ENCODE results near the gene ZIC2.

Gene ZIC2

GRCh38 chr13:99959540-99960230 lies 21.9 kb upstream of the ZIC2 start:
- DNase-seq: no peak

GRCh38 chr13:99960663-99961311 lies 20.8 kb upstream of the ZIC2 start:
- no peak for DNase-seq

DNA sequence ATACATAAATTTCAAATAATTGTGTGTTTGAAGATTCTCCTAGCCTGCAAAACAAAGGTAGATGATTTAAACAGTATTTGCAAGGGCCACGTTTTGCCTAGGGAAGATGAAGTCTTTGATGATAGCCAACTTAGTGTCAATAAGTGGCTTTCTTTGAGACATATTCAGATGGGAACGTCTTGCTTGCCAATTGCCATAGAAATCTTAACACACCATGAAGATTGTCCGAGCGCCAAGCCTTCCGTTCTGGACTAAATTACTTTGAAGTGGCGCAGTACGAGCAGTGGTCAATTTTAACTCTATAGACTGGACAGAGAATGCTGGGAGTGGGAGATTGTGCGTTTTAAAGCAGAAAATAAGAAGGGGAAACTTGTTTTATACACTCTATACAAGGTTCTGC lies 19.9 kb upstream of the ZIC2 start:
- DNase-seq: no peak

DNA sequence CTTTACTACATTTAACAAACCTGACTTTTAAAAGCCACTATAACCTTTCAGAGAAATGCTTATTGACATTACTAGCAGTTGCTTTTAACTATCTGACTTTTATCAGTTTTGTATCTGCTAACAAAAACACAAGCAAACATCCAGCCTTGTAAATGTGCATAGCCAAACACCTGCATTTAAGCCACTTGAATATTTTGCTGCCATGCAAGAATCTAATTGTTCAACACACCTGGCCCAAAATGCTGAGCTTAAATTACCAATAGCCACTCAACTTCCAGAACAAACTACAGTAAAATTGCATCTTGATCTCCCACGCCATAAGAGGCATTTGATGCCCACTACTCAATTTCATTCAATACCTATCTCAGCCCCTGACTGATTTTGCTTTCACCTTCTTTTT lies 19.3 kb upstream of the ZIC2 start:
- DNase-seq: no peak

DNA sequence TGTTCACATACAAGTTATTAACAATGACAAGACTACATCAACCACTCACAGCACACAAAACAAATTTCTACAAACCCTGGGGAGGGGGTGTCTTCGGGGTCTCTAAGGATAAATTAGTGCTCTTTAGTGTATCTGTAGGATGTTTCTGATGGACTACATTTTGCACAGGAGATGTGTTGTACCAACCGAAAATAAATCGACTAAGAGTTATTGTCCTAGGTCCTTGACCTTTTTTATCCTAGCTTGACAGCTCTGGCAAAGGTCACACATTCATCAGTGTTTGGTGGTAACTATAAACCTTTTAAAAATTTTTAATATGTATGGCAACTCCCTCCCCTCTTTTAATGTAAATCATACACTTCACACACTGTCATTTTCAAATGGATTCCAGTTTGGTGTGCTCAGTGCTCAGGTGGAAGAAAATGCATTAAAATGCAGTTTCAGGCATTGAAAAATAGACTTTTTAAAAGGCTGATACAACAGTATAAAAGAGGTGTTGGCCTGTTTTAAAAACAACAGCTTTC lies 17.7 kb upstream of the ZIC2 start:
- no peak for DNase-seq

- DNase-seq: no peak
Observed at GRCh38 chr13:99965329-99966000, 16.1 kb upstream of the ZIC2 start.

DNA sequence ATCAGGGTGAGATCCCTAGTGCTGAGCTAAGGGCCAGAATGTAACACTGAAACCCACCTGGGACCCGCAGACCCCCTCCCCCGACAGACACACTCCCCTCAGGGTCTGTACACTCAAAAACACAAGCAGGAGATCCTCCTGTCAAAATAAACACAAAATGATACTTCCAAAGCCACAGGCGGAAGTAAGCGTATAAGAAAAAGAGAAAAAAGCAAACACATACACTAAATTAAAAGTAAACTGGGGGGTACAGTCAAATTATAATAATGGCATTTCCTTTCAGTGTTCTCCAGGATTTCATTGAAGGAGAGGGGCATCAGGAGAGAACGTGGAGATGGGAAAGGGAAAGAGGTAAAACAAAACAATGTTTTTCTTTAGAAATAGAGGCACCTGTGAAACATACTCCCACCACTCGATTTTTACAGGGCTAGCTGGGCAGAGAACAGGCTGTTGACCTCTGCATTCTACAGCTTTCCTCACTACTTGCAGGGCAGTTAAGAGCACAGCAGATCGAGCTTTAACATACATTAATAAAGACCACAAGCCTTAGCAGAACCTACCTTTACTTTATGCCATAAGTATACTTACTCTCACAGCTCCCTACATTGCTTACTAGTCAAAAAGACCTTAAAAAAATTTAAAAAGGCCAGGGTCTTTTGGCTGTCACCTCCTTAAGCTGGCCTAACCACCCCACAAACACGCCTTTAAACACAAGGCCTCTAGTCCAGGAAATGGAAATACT lies 15.3 kb upstream of the ZIC2 start:
- DNase-seq: no peak

DNA sequence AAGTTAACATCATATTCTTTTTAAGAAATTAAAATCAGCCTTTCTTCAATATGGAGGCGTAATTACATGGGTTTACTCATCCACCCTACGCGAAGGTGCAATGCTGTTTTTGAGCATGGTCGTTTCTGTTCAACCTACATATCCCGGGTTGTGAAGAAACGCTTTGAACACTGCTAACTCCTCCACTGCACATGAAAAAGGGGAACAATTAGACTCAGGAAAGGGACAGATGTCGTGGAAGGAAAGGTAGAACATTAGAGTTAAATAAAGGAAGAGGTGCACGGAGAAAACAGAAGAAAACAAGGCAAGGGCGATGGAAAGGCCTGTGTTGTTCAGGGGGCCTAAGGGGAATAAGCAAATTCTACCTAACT lies 14.1 kb upstream of the ZIC2 start:
- DNase-seq: no peak

DNA sequence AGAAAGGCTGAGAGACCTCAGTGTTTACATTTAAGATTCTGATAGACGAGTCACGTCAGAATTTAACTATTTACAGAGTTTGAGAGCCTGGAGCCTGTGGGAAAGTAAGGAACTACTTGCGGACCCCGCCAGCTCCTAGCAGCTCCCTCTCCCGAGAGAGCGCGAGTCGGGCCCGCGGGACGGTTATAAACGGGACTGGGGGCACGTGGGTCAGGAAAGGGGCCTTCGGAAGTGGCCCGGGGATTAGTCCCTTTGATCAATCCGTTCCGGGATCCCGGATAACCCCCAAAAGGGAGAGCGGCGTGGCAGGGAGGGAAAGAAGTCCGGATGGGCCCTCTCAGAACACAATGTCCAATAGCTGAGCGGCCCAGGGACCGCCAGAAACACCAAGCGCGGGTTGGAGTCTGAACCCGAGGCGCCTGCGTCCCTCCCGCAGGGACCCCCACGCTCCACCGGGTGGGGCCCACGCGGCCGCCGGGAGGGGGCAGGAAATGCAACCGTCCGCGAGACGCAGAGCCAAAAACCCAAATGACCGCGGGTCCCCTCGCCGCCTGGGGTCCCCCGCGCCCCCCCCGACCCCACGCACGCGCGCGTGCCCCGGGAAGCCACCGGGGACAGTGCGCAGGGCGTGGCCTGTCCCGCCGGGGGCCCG lies 13.6 kb upstream of the ZIC2 start:
- no peak for DNase-seq

GRCh38 chr13:99968521-99969452 lies 12.8 kb upstream of the ZIC2 start:
- DNase-seq: no peak

GRCh38 chr13:99969453-99969918 lies 12.1 kb upstream of the ZIC2 start:
- no peak for DNase-seq

- peak; percentile 38 for DNase-seq
Observed at GRCh38 chr13:99969919-99970650, 11.5 kb upstream of the ZIC2 start.

- no peak for DNase-seq
Observed at GRCh38 chr13:99970651-99971575, 10.7 kb upstream of the ZIC2 start.

DNA sequence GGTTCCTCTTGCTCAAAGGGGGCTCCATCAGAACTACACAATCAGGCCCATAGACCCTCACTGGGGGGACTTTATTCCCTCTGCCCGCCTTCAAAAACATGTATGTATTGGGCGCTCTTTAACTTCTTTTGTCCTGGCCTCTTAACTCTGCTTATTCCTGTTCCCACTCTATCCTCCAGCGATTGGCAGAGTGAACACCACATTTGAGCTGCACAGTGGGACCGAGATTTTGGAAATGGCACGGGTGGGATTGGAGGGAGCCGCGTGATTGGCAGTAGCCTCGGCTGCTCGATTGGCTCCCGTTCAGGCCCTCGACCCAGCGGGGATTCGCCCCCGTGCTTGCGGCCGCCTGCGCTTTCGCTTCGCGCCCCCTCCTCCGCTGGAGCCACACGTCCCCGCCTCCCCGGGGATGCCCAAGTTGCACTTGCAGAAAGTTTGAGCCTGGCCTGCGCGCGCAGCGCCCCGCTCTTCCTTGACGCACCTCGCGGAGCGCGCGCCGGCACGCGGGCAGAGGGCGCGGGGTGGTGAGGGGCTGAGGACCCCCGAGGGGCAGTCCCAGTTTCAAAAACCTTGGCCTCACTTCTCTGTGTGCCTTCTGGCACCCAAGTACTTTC lies 9.9 kb upstream of the ZIC2 start, which contains the start of gene ZIC5:
Gene ZIC5 (minus strand): TSS at position 192 of the 614 bp plus-strand sequence. CDS start 164 bp downstream, at position 28.
- DNase-seq: peak; percentile 49

GRCh38 chr13:99972190-99972731 lies 9.3 kb upstream of the ZIC2 start:
- DNase-seq: no peak

DNA sequence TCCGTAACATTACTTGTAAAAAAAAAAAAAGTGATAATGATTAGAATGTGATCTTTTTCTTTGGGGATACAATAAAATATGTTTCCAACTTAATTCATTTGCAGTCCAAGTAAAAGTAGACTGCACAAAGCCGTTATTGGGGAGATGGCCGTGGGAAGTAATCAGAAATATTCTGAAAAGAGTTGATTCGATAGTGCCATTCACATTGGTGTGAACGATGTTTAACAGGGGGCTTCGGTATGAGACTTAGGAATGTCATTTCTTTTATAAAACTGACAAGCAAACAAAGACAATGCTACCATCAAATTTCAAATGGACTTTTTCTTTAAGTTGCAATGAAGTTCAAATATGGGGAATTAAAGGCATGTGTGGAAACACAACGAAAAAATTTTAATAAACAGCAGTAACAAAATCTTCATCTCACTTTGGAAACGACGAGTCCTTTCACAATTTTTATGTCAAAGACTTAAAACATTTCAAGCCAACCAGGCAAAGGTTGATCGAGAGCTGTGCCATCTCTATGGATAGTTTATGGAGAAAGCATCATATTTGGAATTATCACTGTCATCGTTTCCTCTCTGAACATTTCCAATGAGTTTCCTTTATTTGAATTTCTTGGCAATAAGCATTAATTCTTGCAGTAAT lies 8.3 kb upstream of the ZIC2 start:
- no peak for DNase-seq

GRCh38 chr13:99973808-99974185 lies 7.8 kb upstream of the ZIC2 start:
- DNase-seq: no peak

GRCh38 chr13:99974296-99974938 lies 7.2 kb upstream of the ZIC2 start:
- no peak for DNase-seq

Measured in NCI-H1694 treated with DMSO at 0.1 percent for 48 hours (cell line).